Brain microvascular endothelial cell (primary cell): Measurements from ENCODE around the gene SLC25A51.

ENCODE experiments used
- DNase-seq: peaks from one replicate; pipeline ENCODE4 v3.0.0-alpha.2; 2020
- H3K27ac ChIP-seq: fragments of 250-450 bp; sonication (Bioruptor Pico); 2 replicates; pipeline ENCODE4 v1.5.1; 2020; ENCODE audit warnings: mild to moderate bottlenecking, moderate library complexity
- H3K27me3 ChIP-seq: fragments of 250-450 bp; sonication (Bioruptor Pico); replicated peaks from 2 replicates; pipeline ENCODE4 v1.5.1; 2020; ENCODE audit warnings: mild to moderate bottlenecking
- H3K36me3 ChIP-seq: fragments of 250-450 bp; sonication (Bioruptor Pico); replicated peaks from 2 replicates; pipeline ENCODE4 v1.5.1; 2020; ENCODE audit warnings: mild to moderate bottlenecking
- H3K4me3 ChIP-seq: 2 replicates; pipeline ENCODE4 v1.5.1; 2011; ENCODE audit warnings: low read depth, mild to moderate bottlenecking, control low read depth, low read length, moderate library complexity
- CTCF ChIP-seq: IDR thresholded peaks from 2 replicates; pipeline ENCODE4 v1.5.1; 2011; ENCODE audit warnings: low read depth, mild to moderate bottlenecking, moderate library complexity, low read length, control low read depth, inconsistent platforms; ENCODE audit errors: missing control alignments
- in situ Hi-C: cut with HindIII; loops from 2 replicates; pipeline ENCODE4 v1.10.0; 2017; ENCODE audit warnings: low sequenced_read_pairs, low pct_ligation_motif_present

SLC25A51 gene

GRCh38 chr9:37920471-37921167 is 16.7 kb upstream of the SLC25A51 start:
- no peak for DNase-seq

GRCh38 chr9:37919956-37920335 is 16.0 kb upstream of the SLC25A51 start:
- Histone ChIP-seq H3K36me3 (peaks cover 32% of the 10 kb centered on the region), H3K27me3 (no peaks in the 10 kb centered on the region), H3K27ac (no peak overlapping the region), H3K4me3 (no peak overlapping the region)
- no peak for DNase-seq
- in situ Hi-C loops = no loop called here
- TF ChIP-seq CTCF = no peak

More at GRCh38 chr9:37920471-37921167, 16.7 kb upstream of the SLC25A51 start:
- Histone ChIP-seq H3K27me3 (no peaks in the 10 kb centered on the region), H3K4me3 (no peak overlapping the region), H3K36me3 (peaks cover 32% of the 10 kb centered on the region), H3K27ac (no peak overlapping the region)
- in situ Hi-C loops = no loop called here
- no peak for TF ChIP-seq CTCF

GRCh38 chr9:37919246-37919955 is 15.5 kb upstream of the SLC25A51 start:
- H3K4me3 ChIP-seq = no peak overlapping the region
- H3K27me3 ChIP-seq = no peaks in the 10 kb centered on the region
- H3K36me3 ChIP-seq = peaks cover 32% of the 10 kb centered on the region
- no peak for DNase-seq
- in situ Hi-C loops = no loop called here
- no peak for TF ChIP-seq CTCF
- no peak overlapping the region for H3K27ac ChIP-seq

GRCh38 chr9:37918665-37919170 is 14.8 kb upstream of the SLC25A51 start:
- Histone ChIP-seq H3K27me3 (no peaks in the 10 kb centered on the region), H3K4me3 (no peak overlapping the region), H3K36me3 (peaks cover 35% of the 10 kb centered on the region), H3K27ac (no peak overlapping the region)
- in situ Hi-C loops = no loop called here
- no peak for DNase-seq
- no peak for TF ChIP-seq CTCF

- Histone ChIP-seq H3K27ac (no peak overlapping the region), H3K36me3 (peaks cover 35% of the 10 kb centered on the region), H3K27me3 (no peaks in the 10 kb centered on the region), H3K4me3 (no peak overlapping the region)
- no peak for DNase-seq
- in situ Hi-C loops = no loop called here
- TF ChIP-seq CTCF = no peak
Observed at GRCh38 chr9:37917801-37918664, 14.1 kb upstream of the SLC25A51 start.
